ENCODE data around the gene MTCH2.

MTCH2 gene

GRCh38 chr11:47572715-47573255 lies 69.6 kb downstream of the MTCH2 start:
- H3K27me3 Mint-ChIP-seq: no peaks in the 10 kb centered on the region
- H3K4me3 Mint-ChIP-seq: no peak overlapping the region
- H3K27ac Mint-ChIP-seq: no peak overlapping the region
- H3K9me3 Mint-ChIP-seq: no peaks in the 10 kb centered on the region
- H3K36me3 Mint-ChIP-seq (ENCODE audit: low read depth): peaks cover 93% of the 10 kb centered on the region
- intact Hi-C loops (cut with micrococcal nuclease): no loop called here
- peaks cover 28% of the 10 kb centered on the region for H3K4me1 Mint-ChIP-seq (ENCODE audit: low read depth)

GRCh38 chr11:47571895-47572294 lies 70.5 kb downstream of the MTCH2 start:
- Mint-ChIP-seq H3K36me3 (ENCODE audit: low read depth) (peaks cover 84% of the 10 kb centered on the region), H3K9me3 (no peaks in the 10 kb centered on the region), H3K4me1 (ENCODE audit: low read depth) (peaks cover 22% of the 10 kb centered on the region), H3K27me3 (no peaks in the 10 kb centered on the region), H3K4me3 (no peak overlapping the region), H3K27ac (no peak overlapping the region)
- intact Hi-C loops (cut with micrococcal nuclease): no loop called here

- intact Hi-C loops (cut with micrococcal nuclease): no loop called here
- Mint-ChIP-seq H3K27me3 (no peaks in the 10 kb centered on the region), H3K9me3 (no peaks in the 10 kb centered on the region), H3K4me1 (ENCODE audit: low read depth) (peaks cover 27% of the 10 kb centered on the region), H3K4me3 (no peak overlapping the region), H3K36me3 (ENCODE audit: low read depth) (peaks cover 78% of the 10 kb centered on the region), H3K27ac (no peak overlapping the region)
Observed at GRCh38 chr11:47571357-47571729, 71.0 kb downstream of the MTCH2 start.

- intact Hi-C loops (cut with micrococcal nuclease): no loop called here
- Mint-ChIP-seq H3K4me3 (no peak overlapping the region), H3K9me3 (no peaks in the 10 kb centered on the region), H3K27ac (no peak overlapping the region), H3K36me3 (ENCODE audit: low read depth) (peaks cover 73% of the 10 kb centered on the region), H3K4me1 (ENCODE audit: low read depth) (peaks cover 24% of the 10 kb centered on the region), H3K27me3 (no peaks in the 10 kb centered on the region)
Observed at GRCh38 chr11:47570651-47571356, 71.6 kb downstream of the MTCH2 start.

GRCh38 chr11:47569646-47570045 lies 72.7 kb downstream of the MTCH2 start:
- no peak overlapping the region for H3K27ac Mint-ChIP-seq
- H3K4me1 Mint-ChIP-seq (ENCODE audit: low read depth): peaks cover 31% of the 10 kb centered on the region
- H3K9me3 Mint-ChIP-seq: no peaks in the 10 kb centered on the region
- intact Hi-C loops (cut with micrococcal nuclease): no loop called here
- H3K36me3 Mint-ChIP-seq (ENCODE audit: low read depth): peaks cover 64% of the 10 kb centered on the region
- no peak overlapping the region for H3K4me3 Mint-ChIP-seq
- no peaks in the 10 kb centered on the region for H3K27me3 Mint-ChIP-seq
